CD14-positive monocyte (primary cell): Measurements from ENCODE around the gene PTPRQ. TPM values are rescaled to one million over a fixed set of nuclear protein-coding genes. Genes with fewer than 3 reads are reported as not detected.

Source experiments
- DNase-seq, 3 donors: peaks; one replicate each; pipeline ENCODE4 v3.0.0-alpha.2; 2011 to 2022
- H2AFZ ChIP-seq: 2 replicates; pipeline ENCODE4 v1.6.0; 2012; ENCODE audit warnings: mild to moderate bottlenecking, low read depth, low read length, inconsistent platforms; ENCODE audit not compliant: insufficient read depth, poor library complexity, severe bottlenecking
- H3K27ac ChIP-seq, 2 donors: 1 replicate in 1 of 2; 2 replicates in 1 of 2; pipeline ENCODE4 v1.5.1; 2012 to 2013; ENCODE audit warnings: low read length in 2 of 2, control low read depth in 1 of 2, inconsistent platforms in 1 of 2, low read depth in 1 of 2, mild to moderate bottlenecking in 1 of 2
- H3K27me3 ChIP-seq, 2 donors: one replicate each; pipeline versions ENCODE4 v1.6.0 to v1.6.1; 2011 to 2013; ENCODE audit warnings: low read length in 2 of 2; ENCODE audit not compliant: control insufficient read depth in 2 of 2, insufficient read depth in 2 of 2
- H3K36me3 ChIP-seq, 2 donors: replicated peaks in 1 of 2; 1 replicate in 1 of 2; 2 replicates in 1 of 2; pipeline versions ENCODE4 v1.5.1 to v1.6.1; 2012 to 2013; ENCODE audit warnings: low read length in 2 of 2, control low read depth in 1 of 2, inconsistent platforms in 1 of 2, mild to moderate bottlenecking in 1 of 2; ENCODE audit not compliant: insufficient read depth in 2 of 2, control insufficient read depth in 1 of 2
- H3K4me1 ChIP-seq, 2 donors: 1 replicate in 1 of 2; 2 replicates in 1 of 2; pipeline versions ENCODE4 v1.5.1 to v1.6.1; 2012 to 2013; ENCODE audit warnings: low read length in 2 of 2, control low read depth in 1 of 2, inconsistent platforms in 1 of 2, mild to moderate bottlenecking in 1 of 2, moderate library complexity in 1 of 2; ENCODE audit not compliant: insufficient read depth in 2 of 2, control insufficient read depth in 1 of 2
- H3K4me2 ChIP-seq: replicated peaks from 2 replicates; pipeline ENCODE3; 2012; ENCODE audit warnings: low read length, moderate library complexity, mild to moderate bottlenecking; ENCODE audit not compliant: poor library complexity, severe bottlenecking; ENCODE audit errors: extremely low read depth
- H3K4me3 ChIP-seq, 3 experiments: fragments of 200-600 bp in 1 of 3; sonication (generic) in 1 of 3; replicated peaks in 1 of 3; 1 replicate in 2 of 3; 2 replicates in 1 of 3; pipeline ENCODE4 v1.5.1; 2011 to 2013; ENCODE audit warnings: low read length in 3 of 3, mild to moderate bottlenecking in 3 of 3, control low read depth in 2 of 3, low read depth in 2 of 3, inconsistent platforms in 1 of 3, moderate library complexity in 1 of 3
- H3K79me2 ChIP-seq: 2 replicates; pipeline ENCODE4 v1.6.0; 2012; ENCODE audit warnings: mild to moderate bottlenecking, control low read depth, inconsistent platforms, low read length, moderate library complexity; ENCODE audit not compliant: insufficient read depth
- H3K9ac ChIP-seq: 2 replicates; pipeline ENCODE4 v1.6.0; 2017; ENCODE audit warnings: low read length, mild to moderate bottlenecking; ENCODE audit not compliant: insufficient read depth, poor library complexity, severe bottlenecking
- H3K9me3 ChIP-seq, 2 donors: replicated peaks in 1 of 2; 1 replicate in 1 of 2; 2 replicates in 1 of 2; pipeline versions ENCODE4 v1.5.1 to v1.6.1; 2012 to 2013; ENCODE audit warnings: low read length in 2 of 2, control low read depth in 1 of 2; ENCODE audit not compliant: control insufficient read depth in 1 of 2, insufficient read depth in 1 of 2
- H4K20me1 ChIP-seq: 2 replicates; pipeline ENCODE4 v1.6.0; 2012; ENCODE audit warnings: mild to moderate bottlenecking, low read length, control low read depth, moderate library complexity; ENCODE audit not compliant: insufficient read depth
- H3K27ac Mint-ChIP-seq, 7 donors: one replicate each; pipeline ENCODE4 v1.8.0; 2020; ENCODE audit warnings: mild to moderate bottlenecking in 7 of 7, mixed read lengths in 7 of 7, moderate library complexity in 6 of 7, inconsistent platforms in 2 of 7
- H3K27me3 Mint-ChIP-seq, 3 donors: one replicate each; pipeline ENCODE4 v1.8.0; 2021 to 2022; ENCODE audit warnings: low read depth in 3 of 3, mild to moderate bottlenecking in 3 of 3, mixed read lengths in 3 of 3, moderate library complexity in 3 of 3, inconsistent platforms in 1 of 3
- H3K36me3 Mint-ChIP-seq, 2 donors: one replicate each; pipeline ENCODE4 v1.8.0; 2020; ENCODE audit warnings: mixed read lengths in 2 of 2, inconsistent platforms in 1 of 2, mild to moderate bottlenecking in 1 of 2
- H3K4me1 Mint-ChIP-seq: one replicate; pipeline ENCODE4 v1.8.0; 2020; ENCODE audit warnings: mild to moderate bottlenecking, mixed read lengths
- H3K4me3 Mint-ChIP-seq, 2 donors: one replicate each; pipeline ENCODE4 v1.8.0; 2020; ENCODE audit warnings: mild to moderate bottlenecking in 2 of 2, mixed read lengths in 2 of 2, moderate library complexity in 1 of 2
- H3K9me3 Mint-ChIP-seq, 7 donors: one replicate each; pipeline ENCODE4 v1.8.0; 2020 to 2022; ENCODE audit warnings: mixed read lengths in 7 of 7, mild to moderate bottlenecking in 6 of 7, moderate library complexity in 6 of 7, inconsistent platforms in 2 of 7
- CTCF ChIP-seq: fragments of 200-600 bp; IDR thresholded peaks from one replicate; pipeline ENCODE4 v1.8.0; 2022; ENCODE audit warnings: antibody characterized with exemption, mild to moderate bottlenecking
- WGBS: methylation state at CpG from one replicate; pipeline ENCODE4 v1.1.5; 2013; ENCODE audit warnings: missing lambda C conversion rate; ENCODE audit not compliant: insufficient coverage; 5-methylcytosine and 5-hydroxymethylcytosine counted together
- intact Hi-C, 2 donors: fragments of 100-400 bp; cut with micrococcal nuclease; formaldehyde crosslinking; loops; one replicate each; pipeline versions ENCODE4 v1.15.0 to v1.15.1; 2023
- polyA plus RNA-seq, 3 donors: library from polyadenylated mRNA; depleted of rRNA in 1 of 3; unstranded in 2 of 3; stranded (reverse) in 1 of 3; fragments of 300-500 nt in 2 of 3; fragments of >200 nt in 1 of 3; fragmentation: Illumina TruSeq in 2 of 3; gene quantifications; 1 replicate in 2 of 3; 2 replicates in 1 of 3; pipeline ENCODE4 v1.2.3, GENCODE V29; 2012 to 2021

Gene PTPRQ
- polyA plus RNA-seq, 3 donors, result not detected

- Mint-ChIP-seq H3K27ac (no peak overlapping the region), H3K36me3 (no peaks in the 10 kb centered on the region), H3K4me3 (no peak overlapping the region), H3K4me1 (peaks cover 5% of the 10 kb centered on the region), H3K27me3 (peaks cover 0 to 21% (median 14%) of the 10 kb centered on the region in 3 donors), H3K9me3 (peaks cover 0 to 4% (median 2%) of the 10 kb centered on the region in 7 donors)
- H3K9ac ChIP-seq, result no peak overlapping the region
- no peaks in the 10 kb centered on the region for H3K9me3 ChIP-seq
- no peaks in the 10 kb centered on the region for H3K36me3 ChIP-seq
- intact Hi-C loops, result no loop called here
- DNase-seq, result no peak
- no peak for TF ChIP-seq CTCF
- no peak overlapping the region for H3K4me2 ChIP-seq
- WGBS, result no CpG with 5 or more reads among the region's 3 CpGs
- no peak overlapping the region for H3K4me3 ChIP-seq
- H3K27me3 ChIP-seq, result peaks cover 2 to 25% of the 10 kb centered on the region in 2 donors
- H2AFZ ChIP-seq, result no peak overlapping the region
- H3K4me1 ChIP-seq, result no peaks in the 10 kb centered on the region
- H4K20me1 ChIP-seq, result no peaks in the 10 kb centered on the region
- H3K27ac ChIP-seq, result no peak overlapping the region
- no peaks in the 10 kb centered on the region for H3K79me2 ChIP-seq
These were observed 42.8 kb upstream of the PTPRQ start for GRCh38 chr12:80401191-80401590.

GRCh38 chr12:80404629-80405028, 39.4 kb upstream of the PTPRQ start:
- peaks cover 0 to 24% (median 12%) of the 10 kb centered on the region in 3 donors for H3K27me3 Mint-ChIP-seq
- H3K27ac ChIP-seq, result no peak overlapping the region
- no peak for DNase-seq
- no peaks in the 10 kb centered on the region for H3K4me1 ChIP-seq
- intact Hi-C loops, result no loop called here
- no peak for TF ChIP-seq CTCF
- H3K9me3 Mint-ChIP-seq, result peaks cover 0 to 2% (median 0%) of the 10 kb centered on the region in 7 donors
- H2AFZ ChIP-seq, result no peak overlapping the region
- peaks cover 2 to 21% of the 10 kb centered on the region in 2 donors for H3K27me3 ChIP-seq
- no peak overlapping the region for H3K27ac Mint-ChIP-seq
- H3K36me3 Mint-ChIP-seq, result no peaks in the 10 kb centered on the region
- H3K9me3 ChIP-seq, result no peaks in the 10 kb centered on the region
- no peak overlapping the region for H3K4me3 ChIP-seq
- H3K9ac ChIP-seq, result no peak overlapping the region
- H3K4me2 ChIP-seq, result no peak overlapping the region
- H3K36me3 ChIP-seq, result no peaks in the 10 kb centered on the region
- H3K4me1 Mint-ChIP-seq, result peaks cover 5% of the 10 kb centered on the region
- WGBS, result 67% methylated on average over 1 of the region's 2 CpGs
- no peaks in the 10 kb centered on the region for H4K20me1 ChIP-seq
- H3K79me2 ChIP-seq, result no peaks in the 10 kb centered on the region
- no peak overlapping the region for H3K4me3 Mint-ChIP-seq
